HG03342 (cell line): ENCODE data around the gene GRIK4.
A peak's percentile ranks its signal among the peaks of the same experiment; 100 is the strongest.

ENCODE experiments used
- ATAC-seq: cut with Tn5 transposase; IDR thresholded peaks from one replicate; pipeline ENCODE4 v1.9.1; 2021; ENCODE audit warnings: mild to moderate bottlenecking, moderate library complexity; ENCODE audit not compliant: unreplicated experiment

Gene GRIK4

GRCh38 chr11:120627327-120628163 lies 116.0 kb downstream of the GRIK4 start:
- no peak for ATAC-seq

- ATAC-seq, result no peak
These were observed 118.0 kb downstream of the GRIK4 start for GRCh38 chr11:120629407-120630080.

GRCh38 chr11:120630122-120630521 lies 118.6 kb downstream of the GRIK4 start:
- ATAC-seq, result no peak

GRCh38 chr11:120632579-120632978 lies 121.0 kb downstream of the GRIK4 start:
- ATAC-seq, result peak; percentile 83

GRCh38 chr11:120633616-120634393 lies 122.3 kb downstream of the GRIK4 start:
- no peak for ATAC-seq

GRCh38 chr11:120634706-120635105 lies 123.2 kb downstream of the GRIK4 start:
- no peak for ATAC-seq

- ATAC-seq, result no peak
These were observed 123.7 kb downstream of the GRIK4 start for GRCh38 chr11:120635136-120635810.

GRCh38 chr11:120637131-120637530 lies 125.6 kb downstream of the GRIK4 start:
- ATAC-seq, result no peak

GRCh38 chr11:120642196-120642894 lies 130.8 kb downstream of the GRIK4 start:
- no peak for ATAC-seq

- no peak for ATAC-seq
These were observed 131.7 kb downstream of the GRIK4 start for GRCh38 chr11:120643284-120643683.

GRCh38 chr11:120645639-120646038 lies 134.1 kb downstream of the GRIK4 start:
- ATAC-seq, result no peak

GRCh38 chr11:120646206-120646605 lies 134.7 kb downstream of the GRIK4 start:
- no peak for ATAC-seq

- ATAC-seq, result no peak
These were observed 136.1 kb downstream of the GRIK4 start for GRCh38 chr11:120647681-120648080.

- ATAC-seq, result no peak
These were observed 137.2 kb downstream of the GRIK4 start for GRCh38 chr11:120648771-120649170.

- ATAC-seq, result no peak
These were observed 137.8 kb downstream of the GRIK4 start for GRCh38 chr11:120649316-120649715.

- no peak for ATAC-seq
These were observed 139.8 kb downstream of the GRIK4 start for GRCh38 chr11:120651396-120651795.

- ATAC-seq, result no peak
These were observed 140.3 kb downstream of the GRIK4 start for GRCh38 chr11:120651836-120652235.

GRCh38 chr11:120652705-120653335 lies 141.3 kb downstream of the GRIK4 start:
- no peak for ATAC-seq

- ATAC-seq, result no peak
These were observed 144.0 kb downstream of the GRIK4 start for GRCh38 chr11:120655589-120655988.
